IMR-90 (cell line): ENCODE measurements around the gene ACSBG1. TPM values are rescaled to one million over a fixed set of nuclear protein-coding genes. Genes with fewer than 3 reads are reported as not detected.

Experiments
- ATAC-seq: fragments of 200-7000 bp; cut with Tn5 transposase; 2 replicates; pipeline ENCODE4 v1.9.1; 2020; ENCODE audit warnings: low read depth, mild to moderate bottlenecking, moderate library complexity
- BruUV-seq: library from RNA; stranded (reverse); fragments of 400-500 nt; replicated peaks from 2 replicates; lab custom pipeline; 2021; lab: Mats Ljungman, UMichigan
- CTCF ChIA-PET: fragments of 300-600 bp; formaldehyde crosslinking; extraction: SDS; loops from one replicate; lab custom pipeline; 2021; ENCODE audit warnings: antibody characterized with exemption; lab: Yijun Ruan, JAX
- POLR2A ChIA-PET: fragments of 300-600 bp; sonication (Branson Sonifier 250); formaldehyde crosslinking; loops from one replicate; lab custom pipeline; 2022; ENCODE audit warnings: antibody characterized with exemption; ENCODE audit not compliant: unreplicated experiment; lab: Charles Lee
- DNase-seq: peaks from one replicate; pipeline ENCODE4 v3.0.0; 2013
- H2AFZ ChIP-seq: replicated peaks from 2 replicates; pipeline ENCODE3; 2013; ENCODE audit warnings: low read length, mild to moderate bottlenecking; ENCODE audit not compliant: poor library complexity
- H2AK5ac ChIP-seq: 2 replicates; pipeline ENCODE4 v1.6.1; 2013; ENCODE audit warnings: low read depth, low read length, inconsistent platforms
- H2AK9ac ChIP-seq: replicated peaks from 2 replicates; pipeline ENCODE3; 2013; ENCODE audit warnings: mild to moderate bottlenecking, low read depth, low read length, moderate library complexity; ENCODE audit not compliant: poor library complexity
- H2BK120ac ChIP-seq: 2 replicates; pipeline ENCODE4 v1.6.1; 2013; ENCODE audit warnings: low read depth, low read length, inconsistent platforms
- H2BK15ac ChIP-seq: 3 replicates; pipeline ENCODE4 v1.6.1; 2013; ENCODE audit warnings: low read depth, low read length, inconsistent platforms
- H2BK20ac ChIP-seq: 2 replicates; pipeline ENCODE4 v1.6.1; 2013; ENCODE audit warnings: low read depth, mild to moderate bottlenecking, inconsistent platforms, low read length, moderate library complexity
- H2BK5ac ChIP-seq: 2 replicates; pipeline ENCODE4 v1.6.1; 2013; ENCODE audit warnings: mild to moderate bottlenecking, low read depth, low read length, inconsistent platforms; ENCODE audit not compliant: poor library complexity, severe bottlenecking
- H3K14ac ChIP-seq: replicated peaks from 2 replicates; pipeline ENCODE4 v1.6.1; 2013; ENCODE audit warnings: low read depth, low read length, inconsistent platforms
- H3K18ac ChIP-seq: 2 replicates; pipeline ENCODE4 v1.6.1; 2013; ENCODE audit warnings: low read depth, low read length, control low read depth
- H3K23ac ChIP-seq: 2 replicates; pipeline ENCODE4 v1.6.1; 2013; ENCODE audit warnings: low read depth, low read length, inconsistent platforms
- H3K27ac ChIP-seq: 2 replicates; pipeline ENCODE4 v1.5.1; 2013; ENCODE audit warnings: mild to moderate bottlenecking, control low read depth, low read length; ENCODE audit not compliant: insufficient read depth
- H3K27me3 ChIP-seq: 2 replicates; pipeline ENCODE4 v1.6.1; 2013; ENCODE audit warnings: low read length; ENCODE audit not compliant: control insufficient read depth, insufficient read depth
- H3K36me3 ChIP-seq: 2 replicates; pipeline ENCODE4 v1.6.1; 2013; ENCODE audit warnings: low read length, mixed read lengths; ENCODE audit not compliant: control insufficient read depth, insufficient read depth
- H3K4ac ChIP-seq: 2 replicates; pipeline ENCODE4 v1.6.1; 2013; ENCODE audit warnings: low read depth, low read length, inconsistent platforms
- H3K4me1 ChIP-seq: 2 replicates; pipeline ENCODE4 v1.6.1; 2013; ENCODE audit warnings: low read length, mixed read lengths; ENCODE audit not compliant: control insufficient read depth, insufficient read depth
- H3K4me2 ChIP-seq: 2 replicates; pipeline ENCODE4 v1.6.1; 2013; ENCODE audit warnings: low read depth, mild to moderate bottlenecking, control low read depth, low read length, moderate library complexity
- H3K4me3 ChIP-seq: 2 replicates; pipeline ENCODE4 v1.5.1; 2013; ENCODE audit warnings: low read depth, mild to moderate bottlenecking, control low read depth, low read length, moderate library complexity; ENCODE audit not compliant: insufficient read depth
- H3K56ac ChIP-seq: 2 replicates; pipeline ENCODE4 v1.6.1; 2013; ENCODE audit warnings: low read length, inconsistent platforms; ENCODE audit not compliant: insufficient read depth; ENCODE audit errors: extremely low read depth
- H3K79me1 ChIP-seq, 2 experiments: 2 replicates each; pipeline ENCODE4 v1.6.1; 2013; ENCODE audit warnings: low read length in 2 of 2, inconsistent platforms in 1 of 2, low read depth in 1 of 2
- H3K9ac ChIP-seq: 2 replicates; pipeline ENCODE4 v1.6.1; 2013; ENCODE audit warnings: low read depth, low read length, control low read depth
- H3K9me1 ChIP-seq: 2 replicates; pipeline ENCODE4 v1.6.1; 2013; ENCODE audit warnings: low read length, inconsistent platforms; ENCODE audit not compliant: insufficient read depth
- H3K9me3 ChIP-seq: 2 replicates; pipeline ENCODE4 v1.6.1; 2013; ENCODE audit warnings: low read length; ENCODE audit not compliant: control insufficient read depth, insufficient read depth
- H4K20me1 ChIP-seq: 2 replicates; pipeline ENCODE4 v1.6.1; 2013; ENCODE audit warnings: low read length, inconsistent platforms; ENCODE audit not compliant: insufficient read depth
- H4K5ac ChIP-seq: 2 replicates; pipeline ENCODE4 v1.6.1; 2013; ENCODE audit warnings: mild to moderate bottlenecking, low read depth, low read length, control low read depth
- H4K8ac ChIP-seq, 2 experiments: 2 replicates each; pipeline ENCODE4 v1.6.1; 2013; ENCODE audit warnings: low read depth in 2 of 2, low read length in 2 of 2, control low read depth in 1 of 2, inconsistent platforms in 1 of 2
- H4K91ac ChIP-seq: 2 replicates; pipeline ENCODE4 v1.6.1; 2013; ENCODE audit warnings: low read depth, low read length, inconsistent platforms; ENCODE audit not compliant: insufficient read depth
- ELK1 ChIP-seq: fragments of 150-350 bp; IDR thresholded peaks from 2 replicates; pipeline ENCODE4 v1.6.1; 2016; ENCODE audit warnings: low read depth, mild to moderate bottlenecking, low read length, moderate library complexity, borderline replicate concordance
- MAFK ChIP-seq: IDR thresholded peaks from 2 replicates; pipeline ENCODE4 v1.6.1; 2012; ENCODE audit warnings: low read depth, low read length, improper control_type of control experiment
- NFE2L2 ChIP-seq: fragments of 150-350 bp; IDR thresholded peaks from 2 replicates; pipeline ENCODE4 v1.6.1; 2016; ENCODE audit warnings: low read depth, mild to moderate bottlenecking, low read length
- RCOR1 ChIP-seq: IDR thresholded peaks from 2 replicates; pipeline ENCODE4 v1.6.1; 2012; ENCODE audit warnings: mild to moderate bottlenecking, low read length, improper control_type of control experiment; ENCODE audit not compliant: insufficient replicate concordance
- USF2 ChIP-seq: fragments of 150-350 bp; IDR thresholded peaks from 2 replicates; pipeline ENCODE4 v1.6.1; 2017; ENCODE audit warnings: mild to moderate bottlenecking, antibody characterized with exemption, low read length, low read depth
- WGBS, 2 experiments: methylation state at CpG; one replicate each; pipeline versions ENCODE4 v1.1.5 to v1.1.7; 2013; ENCODE audit warnings: missing lambda C conversion rate in 2 of 2; ENCODE audit not compliant: insufficient read length in 1 of 2; ENCODE audit errors: extremely low coverage in 2 of 2; 5-methylcytosine and 5-hydroxymethylcytosine counted together
- dilution Hi-C: fragments of 300-500 bp; cut with HindIII; formaldehyde crosslinking; loops from one replicate; pipeline ENCODE4 v1.14.3; 2018; ENCODE audit warnings: low sequenced_read_pairs; ENCODE audit not compliant: unreplicated experiment
- in situ Hi-C: fragments of 300-500 bp; cut with MboI; formaldehyde crosslinking; loops from 3 replicates; pipeline ENCODE4 v1.14.3; 2019; ENCODE audit warnings: low sequenced_read_pairs, inconsistent platforms, mixed read lengths
- intact Hi-C: fragments of 100-400 bp; cut with micrococcal nuclease; formaldehyde crosslinking; loops from 2 replicates; pipeline ENCODE4 v1.10.0; 2022
- polyA plus RNA-seq, 3 experiments: library from polyadenylated mRNA; depleted of rRNA; stranded (reverse); fragments of >200 nt; gene quantifications; 2 replicates each; pipeline ENCODE4 v1.2.3, GENCODE V29; 2012; ENCODE audit warnings: low replicate concordance in 1 of 3
- total RNA-seq: library from RNA; depleted of rRNA; stranded (reverse); fragments of >200 nt; gene quantifications from 2 replicates; pipeline ENCODE4 v1.2.3, GENCODE V29; 2012

The ACSBG1 gene
- total and polyA plus RNA-seq, 2 of the 4 experiments (the other 2 are of a cell fraction): 0.02 TPM; not detected in 1

- no peak overlapping the region for H2BK20ac ChIP-seq
- H2AK5ac ChIP-seq: no peak overlapping the region
- H3K14ac ChIP-seq: no peak overlapping the region
- H3K4ac ChIP-seq: no peak overlapping the region
- WGBS, 2 experiments: no CpG with 5 or more reads among the region's 5 CpGs
- H3K27me3 ChIP-seq: peaks cover 19% of the 10 kb centered on the region
- no peak overlapping the region for H3K23ac ChIP-seq
- no peak overlapping the region for H4K8ac ChIP-seq
- no peak overlapping the region for H4K5ac ChIP-seq
- no peak overlapping the region for H2BK5ac ChIP-seq
- H3K4me3 ChIP-seq: no peak overlapping the region
- no peak overlapping the region for H3K4me2 ChIP-seq
- no peaks in the 10 kb centered on the region for H3K79me1 ChIP-seq
- TF ChIP-seq MAFK (0 out of 2 replicates have a peak, but pooled peaks have one; percentile 27), NFE2L2 (no peak), ELK1 (no peak), RCOR1 (no peak), USF2 (no peak)
- no peak overlapping the region for H2BK15ac ChIP-seq
- H3K18ac ChIP-seq: no peak overlapping the region
- H2AFZ ChIP-seq: no peak overlapping the region
- H3K36me3 ChIP-seq: no peaks in the 10 kb centered on the region
- no peaks in the 10 kb centered on the region for H4K20me1 ChIP-seq
- H3K56ac ChIP-seq: no peak overlapping the region
- intact Hi-C loops (no loop called here), dilution Hi-C loops (no loop called here), in situ Hi-C loops (no loop called here)
- no peak overlapping the region for H3K27ac ChIP-seq
- no peak for ATAC-seq
- H3K9me3 ChIP-seq: peaks cover 3% of the 10 kb centered on the region; the same call in 1 of the 2 replicates
- no peak overlapping the region for H2BK120ac ChIP-seq
- no peak overlapping the region for H2AK9ac ChIP-seq
- H3K9me1 ChIP-seq: no peaks in the 10 kb centered on the region
- H3K4me1 ChIP-seq: no peaks in the 10 kb centered on the region
- DNase-seq: no peak
- H4K91ac ChIP-seq: no peak overlapping the region
- no TSS peak for BruUV-seq
- H3K9ac ChIP-seq: no peak overlapping the region
- ChIA-PET POLR2A (no interaction called here), CTCF (no interaction called here)
Observed at GRCh38 chr15:78222745-78223395, 11.5 kb downstream of the ACSBG1 start.
